ENCODE results near the gene RNU6-9.

The RNU6-9 gene

GRCh38 chr19:932648-933552, 39.6 kb downstream of the RNU6-9 start:
- no peak overlapping the region for H3K4me3 ChIP-seq (ENCODE audit: low read depth, low read length)

- no peak overlapping the region for H3K4me3 ChIP-seq (ENCODE audit: low read depth, low read length)
These were observed 40.2 kb downstream of the RNU6-9 start for GRCh38 chr19:933553-933882.

- no peak overlapping the region for H3K4me3 ChIP-seq (ENCODE audit: low read depth, low read length)
These were observed 41.0 kb downstream of the RNU6-9 start for GRCh38 chr19:934197-934840.

GRCh38 chr19:934865-935479, 41.7 kb downstream of the RNU6-9 start:
- H3K4me3 ChIP-seq (ENCODE audit: low read depth, low read length), result no peak overlapping the region

- H3K4me3 ChIP-seq (ENCODE audit: low read depth, low read length), result no peak overlapping the region
These were observed 42.9 kb downstream of the RNU6-9 start for GRCh38 chr19:936175-936546.

- no peak overlapping the region for H3K4me3 ChIP-seq (ENCODE audit: low read depth, low read length)
These were observed 44.0 kb downstream of the RNU6-9 start for GRCh38 chr19:937259-937694.

- H3K4me3 ChIP-seq (ENCODE audit: low read depth, low read length), result no peak overlapping the region
These were observed 45.1 kb downstream of the RNU6-9 start for GRCh38 chr19:938233-938923.

- no peak overlapping the region for H3K4me3 ChIP-seq (ENCODE audit: low read depth, low read length)
These were observed 46.2 kb downstream of the RNU6-9 start for GRCh38 chr19:939439-939838.

GRCh38 chr19:939922-940321, 46.6 kb downstream of the RNU6-9 start:
- no peak overlapping the region for H3K4me3 ChIP-seq (ENCODE audit: low read depth, low read length)

GRCh38 chr19:940591-941291, 47.5 kb downstream of the RNU6-9 start:
- H3K4me3 ChIP-seq (ENCODE audit: low read depth, low read length), result no peak overlapping the region

GRCh38 chr19:941292-942132, 48.2 kb downstream of the RNU6-9 start:
- no peak overlapping the region for H3K4me3 ChIP-seq (ENCODE audit: low read depth, low read length)

- H3K4me3 ChIP-seq (ENCODE audit: low read depth, low read length), result no peak overlapping the region
These were observed 48.9 kb downstream of the RNU6-9 start for GRCh38 chr19:942133-942645.
